NCI-H2081 (cell line): ENCODE data around the gene TNS3.
"Not testable (repeated sequence)": the region's sequence is repeated elsewhere in the genome, so short reads cannot be mapped to it uniquely, and the experiment has no call there.

Experiments
- DNase-seq, 2 experiments: peaks; one replicate each; lab custom pipeline; 2025; lab: John Stamatoyannopoulos, UW

Gene TNS3

DNA sequence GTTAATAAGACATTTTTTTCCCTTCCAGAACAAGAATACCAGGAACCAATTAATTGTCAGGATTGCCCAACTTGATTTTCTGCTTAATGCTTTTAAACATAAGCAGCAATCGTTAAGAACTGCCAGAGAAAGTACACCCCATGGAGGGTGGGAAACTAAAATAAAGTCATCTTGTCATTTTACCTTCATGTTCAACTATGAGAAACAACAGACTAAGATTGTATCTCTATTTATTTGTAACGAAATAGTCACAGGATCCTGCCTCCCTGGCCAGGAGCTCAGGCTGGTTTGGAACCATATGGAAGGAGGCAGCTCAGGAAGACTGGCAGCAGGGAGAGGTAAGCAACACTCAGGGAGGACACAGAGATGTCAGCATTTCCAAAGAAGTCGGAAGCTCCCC lies 129.6 kb downstream of the TNS3 start:
- no peak for DNase-seq

DNA sequence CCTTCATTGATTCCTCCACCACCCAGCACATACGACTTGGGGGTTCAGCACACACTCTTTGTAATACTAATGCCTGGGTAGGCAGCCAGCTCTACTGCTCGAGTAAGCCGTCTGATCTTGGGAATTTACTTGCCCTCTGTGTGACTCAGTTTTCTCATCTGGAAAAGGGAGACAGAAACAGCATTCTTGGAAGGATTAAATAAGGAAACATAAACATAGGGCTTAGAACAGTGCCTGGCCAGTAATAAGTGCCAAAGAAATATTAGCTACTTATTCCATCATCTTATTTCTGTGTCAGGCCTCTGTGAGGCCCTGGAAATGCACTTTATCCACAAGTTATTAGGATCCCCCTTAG lies 130.1 kb downstream of the TNS3 start:
- DNase-seq, result no peak

DNA sequence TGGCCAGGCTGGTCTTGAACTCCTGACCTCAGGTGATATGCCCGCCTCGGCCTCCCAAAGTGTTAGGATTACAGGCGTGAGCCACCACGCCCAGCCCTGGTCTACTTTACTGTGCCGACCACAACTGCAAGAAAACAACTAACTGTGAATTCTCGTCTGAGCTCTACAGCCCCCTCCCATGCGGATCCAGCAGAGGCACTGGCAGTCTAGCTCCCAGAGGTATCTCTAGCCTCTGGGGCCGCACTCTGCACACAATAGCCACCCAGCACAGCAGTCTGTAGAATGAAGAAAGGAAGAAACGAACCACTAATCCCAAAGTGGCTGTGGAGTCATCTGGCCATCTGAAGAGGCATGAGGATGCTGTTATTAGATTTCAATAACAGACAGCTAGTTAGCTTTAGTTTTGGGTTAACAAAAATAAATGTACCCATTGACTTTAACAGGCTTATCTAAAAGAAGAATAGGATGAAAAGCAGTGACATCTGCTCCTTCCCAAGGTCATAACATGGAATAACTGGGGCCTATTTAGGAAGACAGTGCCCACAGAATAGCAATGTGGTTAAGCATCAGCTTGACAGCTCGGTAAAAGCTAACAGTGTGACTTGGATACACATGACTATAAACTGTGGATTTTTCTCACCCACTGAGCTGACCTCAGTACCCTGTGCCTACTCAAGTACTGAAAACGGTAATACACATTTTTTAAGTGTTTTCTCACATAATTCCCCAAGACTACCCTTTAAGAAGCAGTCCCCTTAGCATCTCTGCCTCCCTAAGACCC lies 131.9 kb downstream of the TNS3 start:
- DNase-seq, result no peak

DNA sequence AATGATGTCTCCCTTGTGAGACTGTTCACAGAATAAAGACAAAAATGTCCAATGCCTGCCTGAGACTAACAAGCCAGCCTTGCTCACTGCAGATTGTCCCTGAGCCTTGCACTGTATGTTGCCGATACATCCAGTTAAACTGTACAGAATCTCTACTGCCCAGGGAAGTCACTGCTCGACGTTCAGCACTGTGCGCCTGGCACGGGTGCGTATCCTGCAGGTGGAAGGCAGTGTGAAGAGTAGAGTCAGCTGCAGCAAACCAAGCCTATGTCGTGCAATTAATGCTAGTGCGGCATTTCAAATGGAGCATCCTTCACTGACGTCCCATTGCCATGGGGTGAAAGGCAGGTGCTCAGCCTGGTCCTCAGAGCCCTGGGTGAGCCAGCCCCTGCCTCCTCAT lies 132.9 kb downstream of the TNS3 start:
- DNase-seq, result no peak

DNA sequence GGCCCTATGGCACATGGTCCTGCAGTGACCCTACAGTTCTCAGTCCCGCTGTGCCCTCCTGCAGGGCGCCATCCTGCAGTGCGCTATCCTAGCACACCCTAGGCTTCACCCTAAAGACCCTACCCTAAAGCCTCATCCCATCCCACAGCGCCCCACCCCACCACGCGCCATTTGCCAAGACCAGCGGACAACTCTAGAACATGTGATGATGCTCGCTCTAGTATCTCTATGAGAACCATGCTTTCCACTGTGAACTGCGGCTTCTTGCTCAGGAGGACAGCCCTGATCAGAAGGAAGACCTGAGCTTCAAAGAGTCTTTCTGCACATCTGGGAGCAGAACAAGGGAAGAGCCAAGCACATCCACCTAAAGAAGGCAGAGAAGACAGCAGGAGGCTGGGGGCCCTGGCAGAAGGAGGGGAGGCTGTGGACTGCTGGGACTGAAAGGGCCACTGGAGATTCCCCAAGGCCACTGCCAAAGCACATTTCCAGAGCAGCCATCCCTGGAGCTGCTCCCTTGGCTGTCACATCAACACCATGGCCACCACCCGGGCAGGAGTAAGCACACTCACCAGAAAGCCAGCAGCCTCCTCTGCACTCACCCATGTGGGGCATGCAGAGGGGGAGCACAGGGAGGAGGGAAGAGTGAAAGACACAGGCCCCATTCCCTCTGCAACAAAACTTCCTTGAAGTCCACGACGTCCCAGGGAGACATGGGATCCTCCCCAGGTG lies 134.1 kb downstream of the TNS3 start:
- DNase-seq, result no peak

DNA sequence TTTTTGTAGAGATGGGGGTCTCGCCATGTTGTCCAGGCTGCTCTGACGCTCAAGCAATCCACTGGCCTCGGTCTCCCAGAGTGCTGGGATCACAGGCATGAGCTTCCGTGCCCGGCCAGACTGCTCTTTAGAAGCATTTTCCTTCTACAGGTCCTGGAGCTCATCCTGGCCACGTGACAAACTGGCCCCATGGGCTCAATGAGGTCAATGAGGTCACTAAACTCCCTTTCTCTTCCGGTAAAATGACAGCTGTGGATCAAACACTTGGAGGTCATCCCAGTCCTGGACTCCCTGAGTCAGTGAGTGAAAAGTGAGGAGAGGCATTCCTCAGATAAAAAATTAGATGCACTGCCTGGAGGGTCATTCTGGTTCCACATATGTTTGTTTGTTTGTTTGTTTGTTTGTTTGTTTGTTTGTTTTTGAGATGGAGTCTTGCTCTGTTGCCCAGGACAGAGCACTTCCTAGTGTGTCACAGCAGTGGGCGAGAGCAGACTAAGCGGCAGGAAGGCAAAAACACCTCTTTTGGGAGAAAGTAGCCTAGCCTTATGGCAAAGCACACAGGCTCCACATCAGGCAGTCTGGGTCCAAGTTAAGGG lies 134.9 kb downstream of the TNS3 start:
- no peak for DNase-seq

DNA sequence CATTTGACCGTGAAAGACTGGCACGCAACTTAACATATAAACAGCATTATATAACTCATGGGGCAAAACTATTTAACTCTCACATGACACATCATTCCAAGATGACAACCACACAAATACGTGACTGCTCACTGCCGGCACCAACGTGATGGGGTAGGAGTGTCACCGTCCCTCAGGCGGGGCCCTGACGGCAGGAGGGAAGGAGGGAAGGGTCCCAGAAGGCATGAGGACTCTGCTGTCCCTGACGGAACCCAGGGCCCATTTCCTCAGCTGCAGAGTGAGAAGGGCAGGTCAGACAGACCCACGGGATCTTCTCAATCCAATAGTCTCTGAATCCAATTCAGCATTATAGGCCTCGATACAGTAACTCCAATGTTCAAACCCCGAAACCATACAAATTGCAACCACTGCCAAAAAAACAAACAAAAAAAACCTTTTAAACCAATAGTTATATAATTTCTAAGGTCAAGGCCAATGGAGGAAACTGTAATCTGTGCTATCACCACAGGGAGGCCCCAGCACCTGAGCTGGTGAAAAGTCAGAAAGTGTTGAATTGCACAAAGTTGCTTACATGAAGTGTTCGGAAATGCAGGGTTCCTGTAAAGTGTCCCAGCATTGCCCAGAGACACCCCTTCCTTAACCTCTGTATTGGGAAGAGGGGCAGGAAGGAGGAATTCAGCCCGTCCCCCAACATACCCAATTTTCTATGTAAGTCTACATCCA lies 137.4 kb downstream of the TNS3 start:
- DNase-seq, result peak in 1 of 2 experiments; percentile 30

DNA sequence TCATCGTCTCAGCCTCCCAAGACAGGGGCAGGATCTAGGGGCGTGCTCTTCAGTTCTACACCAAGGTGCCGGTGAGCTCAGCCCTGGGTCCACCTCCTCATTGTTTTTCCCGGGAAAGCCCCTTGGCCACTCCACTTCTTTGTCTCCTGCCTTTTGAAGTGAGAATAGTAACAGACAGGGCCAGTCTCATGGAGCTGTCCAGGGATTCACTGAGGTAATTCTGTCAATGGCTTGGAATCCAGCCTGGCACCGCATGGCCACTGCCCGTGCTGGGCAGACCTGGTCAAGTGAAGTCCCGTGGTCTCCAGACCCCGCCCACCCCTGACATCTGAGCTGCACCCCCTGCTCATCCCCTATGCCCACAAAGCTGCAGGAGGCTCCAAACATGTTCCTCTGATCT lies 138.9 kb downstream of the TNS3 start:
- no peak for DNase-seq

DNA sequence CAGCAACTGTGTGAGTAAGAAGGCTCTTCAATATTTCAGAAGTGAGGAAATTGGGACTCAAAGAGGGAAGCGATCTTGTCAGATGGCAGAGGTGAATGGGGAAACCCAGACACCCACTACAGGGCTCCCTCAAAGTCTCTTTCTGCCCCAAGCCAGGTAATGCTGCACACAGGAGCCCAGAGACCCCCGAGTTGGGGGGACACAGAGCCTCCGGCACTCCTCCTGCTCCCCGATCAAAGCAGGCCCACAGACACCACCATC lies 139.4 kb downstream of the TNS3 start:
- DNase-seq, result no peak

DNA sequence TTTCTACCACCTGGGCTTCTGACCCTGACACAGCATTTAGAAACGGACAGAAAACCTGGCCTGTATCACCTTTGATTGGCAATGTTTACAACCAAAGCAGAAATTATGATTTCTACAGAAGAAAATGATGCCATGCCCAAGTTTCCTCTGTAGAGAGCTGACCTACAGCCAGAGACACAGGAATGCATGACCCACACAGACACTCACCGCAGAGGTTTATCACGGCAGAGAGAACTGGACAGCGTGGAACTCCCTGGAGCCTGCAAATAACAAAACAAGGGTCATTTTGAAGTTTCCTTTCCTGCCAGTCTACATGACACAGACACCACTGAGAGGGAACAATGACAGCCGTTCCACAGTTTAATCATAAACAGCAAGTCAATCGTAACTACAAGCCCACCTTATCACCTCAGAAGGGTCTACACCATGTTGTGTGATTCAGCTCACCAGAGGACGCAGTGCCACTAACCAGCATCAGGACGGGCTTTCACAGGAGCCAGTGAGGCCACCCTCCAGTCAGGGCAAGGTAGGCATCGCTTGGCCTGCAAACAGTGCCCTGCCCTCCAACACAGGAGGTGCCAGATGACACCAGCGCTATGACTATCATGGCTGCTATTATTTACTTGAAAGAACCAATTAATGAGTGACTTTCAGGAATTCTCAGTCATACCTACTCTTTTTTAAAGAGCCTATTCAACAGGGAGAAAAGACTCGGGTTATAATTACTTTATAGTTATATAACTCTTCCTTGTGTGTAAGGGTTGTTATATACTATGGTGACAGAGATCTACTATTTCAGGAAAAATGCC lies 139.9 kb downstream of the TNS3 start:
- DNase-seq, result no peak

DNA sequence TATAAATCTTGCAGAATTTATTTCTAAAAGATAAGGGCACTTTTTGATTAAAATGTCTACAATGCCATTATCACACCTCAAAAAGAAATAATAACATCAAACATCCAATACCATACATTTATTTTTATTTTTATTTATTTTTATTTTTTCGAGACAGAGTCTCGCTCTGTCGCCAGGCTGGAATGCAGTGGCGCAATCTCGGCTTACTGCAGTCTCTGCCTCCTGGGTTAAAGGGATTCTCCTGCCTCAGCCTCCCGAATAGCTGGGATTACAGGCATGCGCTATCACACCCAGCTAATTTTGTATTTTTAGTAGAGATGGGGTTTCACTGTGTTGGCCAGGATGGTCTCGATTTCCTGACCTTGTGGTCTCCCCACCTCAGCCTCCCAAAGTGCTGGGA lies 140.9 kb downstream of the TNS3 start:
- DNase-seq, result not testable (repeated sequence)

DNA sequence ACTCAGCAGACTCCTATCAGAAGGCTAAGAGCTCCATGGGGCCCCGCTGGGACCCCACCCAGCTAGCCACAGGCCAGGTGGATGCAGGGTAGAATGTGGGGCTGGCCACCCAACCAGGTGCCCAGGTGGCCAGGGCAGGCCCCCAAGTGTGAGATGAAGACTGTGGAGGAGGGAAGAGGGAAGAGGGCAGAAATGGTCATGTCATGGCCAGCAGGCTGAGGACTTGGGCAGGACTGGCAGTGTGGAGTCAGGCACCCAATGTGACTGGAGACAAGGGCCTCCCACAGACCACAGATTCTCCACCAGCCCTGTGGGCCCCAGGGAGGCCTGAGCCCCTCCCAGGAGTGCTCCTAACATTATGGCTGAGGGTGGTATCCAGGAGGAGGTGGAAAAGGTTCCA lies 141.6 kb downstream of the TNS3 start:
- DNase-seq, result no peak

DNA sequence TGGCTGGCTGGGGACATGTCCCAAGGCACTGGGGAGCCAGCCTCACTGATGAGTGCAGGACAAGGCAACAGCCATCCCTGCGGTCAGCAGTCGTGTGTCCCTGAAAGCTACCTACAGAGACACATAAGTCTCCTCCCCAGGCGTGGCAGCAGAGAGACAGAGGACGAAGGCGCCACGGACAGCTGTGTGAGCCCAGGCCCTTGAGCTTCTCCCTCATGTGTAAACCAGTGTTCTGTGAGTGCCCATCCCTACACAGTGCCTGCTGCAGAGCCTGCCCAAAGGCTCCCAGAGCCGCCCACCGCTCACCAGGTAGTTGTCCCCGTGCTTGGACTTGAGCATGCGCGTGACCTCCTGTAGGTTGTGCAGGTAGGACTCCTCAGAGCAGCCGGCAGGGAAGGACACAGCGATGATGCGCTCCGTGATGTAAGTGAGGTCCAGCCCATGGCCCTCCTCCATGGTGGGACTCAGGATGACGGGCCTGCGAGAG lies 142.7 kb downstream of the TNS3 start:
- DNase-seq, result no peak

DNA sequence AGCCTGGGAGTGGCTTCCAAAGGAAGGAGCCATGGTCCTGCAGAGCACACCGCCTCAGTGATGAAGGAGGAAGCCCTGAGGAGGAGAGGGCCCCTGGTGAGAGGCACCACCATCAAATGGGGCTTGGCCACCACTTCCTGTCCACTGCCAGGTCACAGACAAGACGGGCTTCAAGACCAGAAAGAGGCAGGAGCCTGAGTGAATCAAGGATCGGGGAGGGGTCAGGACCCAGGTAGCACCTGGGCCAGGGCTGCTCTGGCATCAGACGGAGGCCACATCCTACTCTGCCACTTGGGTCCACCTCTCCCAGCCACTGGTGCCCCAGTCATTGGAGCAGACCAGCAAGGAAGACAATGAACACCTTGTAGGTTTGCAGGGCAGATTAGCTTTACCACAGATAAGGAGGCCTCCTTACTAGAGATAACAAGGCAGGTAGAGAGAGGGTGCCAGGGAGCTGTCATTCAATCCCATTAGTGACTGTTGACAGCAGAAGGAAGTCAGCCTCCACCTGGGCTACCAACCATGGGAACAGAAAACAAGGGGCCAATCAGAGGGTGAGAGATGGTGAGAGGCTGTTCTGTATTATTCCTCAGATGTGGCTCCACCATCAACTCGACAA lies 143.4 kb downstream of the TNS3 start:
- DNase-seq, result no peak

DNA sequence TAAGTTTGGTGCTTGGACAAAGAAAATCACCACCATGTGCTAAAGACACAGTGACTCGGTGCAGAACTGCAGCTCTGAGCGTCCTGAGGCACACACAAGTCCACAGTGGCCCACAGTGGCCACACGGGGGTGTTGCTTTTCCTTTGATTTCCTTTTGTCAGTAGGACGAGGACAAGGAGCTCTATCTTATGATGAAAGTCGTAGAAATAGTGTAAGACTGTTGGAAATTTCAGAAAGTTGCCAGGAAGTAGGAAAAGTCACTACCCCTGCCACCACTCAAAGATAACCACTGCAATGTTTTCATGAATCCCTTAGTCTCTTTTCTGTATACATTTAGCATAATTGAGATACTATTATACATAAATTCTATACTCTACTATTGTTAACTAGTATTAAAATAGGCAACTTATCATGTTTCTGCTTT lies 146.0 kb downstream of the TNS3 start:
- peak; percentile 39 to 62 for DNase-seq

DNA sequence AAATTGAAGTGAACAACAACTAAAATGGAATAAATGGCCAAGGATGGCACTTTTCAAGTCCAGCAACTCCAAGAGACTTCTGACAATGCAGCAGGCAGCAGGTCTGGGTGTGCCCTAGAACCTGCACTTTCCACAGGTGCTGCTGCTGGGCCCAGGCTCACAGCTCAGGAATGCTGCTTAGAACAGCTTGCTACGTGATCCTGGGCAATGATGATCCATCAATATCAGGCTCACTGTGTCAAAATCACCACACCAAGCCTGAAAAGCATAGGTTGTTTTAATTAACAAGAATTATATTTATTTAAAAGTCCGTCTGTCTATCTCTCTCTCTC lies 148.4 kb downstream of the TNS3 start:
- DNase-seq, result no peak

DNA sequence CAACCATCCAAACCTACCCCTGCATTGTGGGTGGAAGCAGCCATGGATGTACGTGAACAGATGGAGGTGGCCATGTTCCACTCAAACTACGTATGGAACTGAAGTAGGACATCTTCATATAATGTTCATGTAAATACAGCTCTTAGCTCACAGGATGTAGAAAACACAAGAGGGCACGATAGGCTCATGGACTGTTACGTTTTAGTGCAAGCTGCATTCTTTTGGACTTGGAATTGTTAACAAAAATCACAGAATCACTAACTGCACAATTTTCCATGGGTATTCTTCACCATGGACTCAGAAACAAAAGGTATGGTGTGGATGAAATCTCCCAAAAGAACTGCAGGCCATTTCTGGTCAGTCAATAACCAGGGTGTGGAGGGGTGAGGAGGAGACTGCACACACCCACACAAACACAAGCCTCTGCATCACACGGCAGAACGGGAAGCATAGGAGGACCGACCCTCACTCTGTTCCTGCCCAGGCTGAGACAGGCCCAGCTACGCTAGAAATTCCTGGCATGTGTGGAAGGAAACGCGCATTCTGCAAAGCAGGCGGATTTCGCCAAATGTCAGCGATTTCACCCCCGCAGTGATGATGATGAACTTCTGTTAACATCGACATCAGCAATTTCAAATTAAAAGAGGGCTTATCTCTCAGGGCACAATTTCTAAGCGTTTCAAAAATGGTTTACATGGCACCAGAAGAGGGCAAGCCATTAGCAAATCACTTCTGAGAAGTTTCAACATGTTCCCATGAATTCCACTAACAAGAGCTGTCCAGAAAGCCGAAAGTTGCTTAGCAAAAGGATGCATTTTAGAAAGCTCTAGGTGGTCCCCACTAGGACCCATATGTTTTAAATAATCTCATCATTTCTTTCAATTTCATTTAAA lies 149.0 kb downstream of the TNS3 start:
- no peak for DNase-seq

DNA sequence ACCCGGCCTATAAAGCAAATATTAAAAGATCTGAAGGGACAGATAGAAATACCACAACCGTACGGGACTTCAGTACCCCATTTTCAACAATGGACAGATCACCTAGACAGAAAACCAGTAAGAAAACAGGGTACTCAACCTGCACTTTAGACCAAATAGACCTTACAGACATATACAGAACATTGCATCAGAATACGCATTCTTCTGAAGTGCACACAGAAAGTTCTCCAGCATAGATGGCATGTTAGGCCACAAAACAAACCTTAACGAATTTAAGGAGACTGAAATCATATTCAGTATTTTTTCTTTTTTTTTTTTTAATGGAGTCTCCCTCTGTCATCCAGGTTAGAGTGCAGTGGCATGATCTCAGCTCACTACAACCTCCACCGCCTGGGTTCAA lies 151.5 kb downstream of the TNS3 start:
- DNase-seq, result no peak

DNA sequence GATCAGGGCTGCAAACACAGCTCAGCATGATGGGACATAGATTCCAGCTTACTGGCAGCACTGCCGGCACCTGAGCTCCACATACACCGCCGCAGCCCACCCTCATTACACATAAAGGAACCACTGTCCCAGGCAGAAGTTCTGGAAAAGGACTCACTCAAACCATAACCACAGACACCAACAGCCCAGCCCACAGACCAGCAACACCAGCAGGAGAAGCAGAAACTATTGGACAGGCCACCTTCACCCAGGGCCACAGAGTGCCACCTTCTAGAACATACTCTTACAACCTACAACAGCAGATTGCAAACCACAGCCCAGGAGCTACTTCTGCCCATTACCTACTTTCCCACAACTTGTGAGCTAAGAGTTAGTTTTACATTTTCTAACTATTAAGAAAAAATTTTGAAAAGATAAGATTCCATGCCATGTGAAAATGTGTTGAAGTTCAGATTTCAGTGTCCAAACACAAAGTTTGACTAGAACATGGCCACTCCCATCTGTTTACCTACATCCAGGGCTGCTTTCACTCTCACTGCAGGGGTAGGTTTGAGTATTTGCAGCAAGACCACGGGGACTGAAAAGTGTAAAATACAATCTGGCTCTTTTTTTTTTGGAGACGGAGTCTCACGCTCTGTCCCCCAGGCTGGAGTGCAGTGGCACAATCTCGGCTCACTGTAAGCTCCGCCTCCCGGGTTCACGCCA lies 153.0 kb downstream of the TNS3 start:
- DNase-seq, result peak; percentile 21 to 55
